ENCODE results near the gene CRTAC1.

DNA sequence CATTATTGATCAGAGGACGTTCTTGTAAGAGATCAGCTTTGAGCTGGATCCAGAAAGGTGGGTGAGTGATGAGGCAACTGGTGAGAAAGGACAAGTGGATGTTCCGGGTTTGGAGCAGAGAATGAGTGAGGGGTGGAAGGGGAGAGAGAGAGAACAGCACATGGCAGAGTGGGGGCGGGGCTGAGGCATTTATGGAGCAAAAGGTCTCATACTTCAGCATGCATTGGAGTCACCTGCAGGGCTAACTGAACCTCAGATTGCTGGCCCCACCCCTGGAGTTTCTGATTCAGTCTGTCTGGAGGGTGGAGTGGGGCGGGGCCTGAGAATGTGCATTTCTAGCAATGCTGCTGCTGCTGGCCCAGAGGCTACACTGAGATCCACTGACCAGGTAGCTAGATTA, 109.6 kb downstream of the CRTAC1 start:
- TF ChIP-seq, protein P1, sequence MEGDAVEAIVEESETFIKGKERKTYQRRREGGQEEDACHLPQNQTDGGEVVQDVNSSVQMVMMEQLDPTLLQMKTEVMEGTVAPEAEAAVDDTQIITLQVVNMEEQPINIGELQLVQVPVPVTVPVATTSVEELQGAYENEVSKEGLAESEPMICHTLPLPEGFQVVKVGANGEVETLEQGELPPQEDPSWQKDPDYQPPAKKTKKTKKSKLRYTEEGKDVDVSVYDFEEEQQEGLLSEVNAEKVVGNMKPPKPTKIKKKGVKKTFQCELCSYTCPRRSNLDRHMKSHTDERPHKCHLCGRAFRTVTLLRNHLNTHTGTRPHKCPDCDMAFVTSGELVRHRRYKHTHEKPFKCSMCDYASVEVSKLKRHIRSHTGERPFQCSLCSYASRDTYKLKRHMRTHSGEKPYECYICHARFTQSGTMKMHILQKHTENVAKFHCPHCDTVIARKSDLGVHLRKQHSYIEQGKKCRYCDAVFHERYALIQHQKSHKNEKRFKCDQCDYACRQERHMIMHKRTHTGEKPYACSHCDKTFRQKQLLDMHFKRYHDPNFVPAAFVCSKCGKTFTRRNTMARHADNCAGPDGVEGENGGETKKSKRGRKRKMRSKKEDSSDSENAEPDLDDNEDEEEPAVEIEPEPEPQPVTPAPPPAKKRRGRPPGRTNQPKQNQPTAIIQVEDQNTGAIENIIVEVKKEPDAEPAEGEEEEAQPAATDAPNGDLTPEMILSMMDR (IDR thresholded peaks at IDR 0.05), result no peak
- no peak for TF ChIP-seq EP300 (IDR thresholded peaks at IDR 0.05)
- no peak for TF ChIP-seq POLR2A (IDR thresholded peaks at IDR 0.05)
